Astrocyte (in vitro differentiated cells and primary cell): ENCODE data around the gene IRAG1.

ENCODE experiments used
- CTCF ChIP-seq: IDR thresholded peaks from 2 replicates; pipeline ENCODE4 v1.5.1; 2011; ENCODE audit warnings: low read depth, mild to moderate bottlenecking, inconsistent platforms, low read length, moderate library complexity; ENCODE audit not compliant: insufficient read depth
- EZH2 ChIP-seq: IDR thresholded peaks from 2 replicates; pipeline ENCODE4 v1.6.1; 2012; ENCODE audit warnings: mild to moderate bottlenecking, low read length, inconsistent platforms; ENCODE audit not compliant: insufficient read depth

GRCh38 chr11:10716543-10717259, 23.1 kb upstream of the IRAG1 start:
- TF ChIP-seq CTCF: no peak
- no peak for TF ChIP-seq EZH2
